B cell (primary cell): ENCODE results near the gene RAI14. TPM values are rescaled to one million over a fixed set of nuclear protein-coding genes. Genes with fewer than 3 reads are reported as not detected.

Experiments
- ATAC-seq: fragments of 200-7000 bp; cut with Tn5 transposase; one replicate; pipeline ENCODE4 v1.10.0; 2021; ENCODE audit warnings: low read depth, mild to moderate bottlenecking, moderate number of reproducible peaks, moderate library complexity
- CTCF ChIA-PET: fragments of 350-600 bp; sonication (Branson Sonifier 250); formaldehyde crosslinking; loops from one replicate; lab custom pipeline; 2021; ENCODE audit warnings: antibody characterized with exemption, inconsistent platforms; lab: Charles Lee
- POLR2A ChIA-PET: fragments of 350-600 bp; sonication (Branson Sonifier 250); formaldehyde crosslinking; loops from one replicate; lab custom pipeline; 2021; ENCODE audit warnings: antibody characterized with exemption; lab: Charles Lee
- DNase-seq: peaks from one replicate; pipeline ENCODE4 v3.0.0; 2013
- H2AFZ ChIP-seq: 2 replicates; pipeline ENCODE4 v1.6.1; 2012; ENCODE audit warnings: mild to moderate bottlenecking, low read depth, low read length; ENCODE audit not compliant: insufficient read depth, poor library complexity, severe bottlenecking
- H3K27ac ChIP-seq, 2 donors: 1 replicate in 1 of 2; 2 replicates in 1 of 2; pipeline ENCODE4 v1.5.1; 2012 to 2013; ENCODE audit warnings: low read length in 2 of 2, mild to moderate bottlenecking in 2 of 2, moderate library complexity in 1 of 2
- H3K27me3 ChIP-seq, 4 experiments: fragments of 200-600 bp in 1 of 4; sonication (generic) in 1 of 4; replicated peaks in 1 of 4; 1 replicate in 2 of 4; 2 replicates in 2 of 4; pipeline versions ENCODE4 v1.6.1 to v1.7.0; 2013 to 2016; ENCODE audit warnings: low read length in 3 of 4, mild to moderate bottlenecking in 2 of 4, mixed read lengths in 1 of 4, moderate library complexity in 1 of 4; ENCODE audit not compliant: insufficient read depth in 4 of 4, control insufficient read depth in 3 of 4; ENCODE audit errors: control extremely low read depth in 1 of 4
- H3K36me3 ChIP-seq, 2 experiments: replicated peaks in 1 of 2; 1 replicate in 1 of 2; 2 replicates in 1 of 2; pipeline versions ENCODE4 v1.6.1 to v1.7.1; 2013; ENCODE audit warnings: low read length in 1 of 2; ENCODE audit not compliant: insufficient read depth in 2 of 2, control insufficient read depth in 1 of 2; ENCODE audit errors: control extremely low read depth in 1 of 2, extremely low read depth in 1 of 2
- H3K4me1 ChIP-seq, 2 donors: fragments of 200-600 bp in 1 of 2; sonication (generic) in 1 of 2; 1 replicate in 1 of 2; 2 replicates in 1 of 2; pipeline versions ENCODE4 v1.5.1 to v1.6.1; 2013 to 2017; ENCODE audit warnings: low read length in 2 of 2; ENCODE audit not compliant: control insufficient read depth in 2 of 2, insufficient read depth in 2 of 2
- H3K4me2 ChIP-seq: replicated peaks from 2 replicates; pipeline ENCODE3; 2012; ENCODE audit warnings: mild to moderate bottlenecking, low read depth, low read length; ENCODE audit not compliant: poor library complexity, severe bottlenecking
- H3K4me3 ChIP-seq, 5 experiments: fragments of 200-600 bp in 1 of 5; sonication (generic) in 1 of 5; 1 replicate in 3 of 5; 2 replicates in 2 of 5; pipeline versions ENCODE4 v1.5.1 to v1.7.0; 2011 to 2016; ENCODE audit warnings: low read length in 4 of 5, mild to moderate bottlenecking in 4 of 5, low read depth in 2 of 5, control low read depth in 1 of 5, moderate library complexity in 1 of 5; ENCODE audit not compliant: insufficient read depth in 1 of 5; ENCODE audit errors: control extremely low read depth in 1 of 5, extremely low read depth in 1 of 5
- H3K79me2 ChIP-seq: fragments of 200-600 bp; sonication (generic); one replicate; pipeline ENCODE4 v1.6.0; 2016; ENCODE audit warnings: low read length; ENCODE audit not compliant: control insufficient read depth, insufficient read depth
- H3K9ac ChIP-seq: fragments of 200-600 bp; sonication (generic); 2 replicates; pipeline ENCODE4 v1.6.1; 2017; ENCODE audit warnings: mild to moderate bottlenecking, low read length, moderate library complexity
- H3K9me3 ChIP-seq, 3 donors: one replicate each; pipeline versions ENCODE4 v1.6.1 to v1.7.1; 2013; ENCODE audit warnings: low read length in 2 of 3; ENCODE audit not compliant: control insufficient read depth in 2 of 3, insufficient read depth in 1 of 3; ENCODE audit errors: control extremely low read depth in 1 of 3
- H4K20me1 ChIP-seq: 2 replicates; pipeline ENCODE4 v1.6.0; 2012; ENCODE audit warnings: mild to moderate bottlenecking, low read length; ENCODE audit not compliant: insufficient read depth, control insufficient read depth, poor library complexity, severe bottlenecking
- H3K27ac Mint-ChIP-seq: one replicate; pipeline ENCODE4 v1.8.0; 2021; ENCODE audit warnings: mixed read lengths
- H3K27me3 Mint-ChIP-seq: one replicate; pipeline ENCODE4 v1.8.0; 2021; ENCODE audit warnings: mixed read lengths
- H3K4me1 Mint-ChIP-seq: one replicate; pipeline ENCODE4 v1.8.0; 2021; ENCODE audit warnings: mixed read lengths
- H3K4me3 Mint-ChIP-seq: one replicate; pipeline ENCODE4 v1.8.0; 2021; ENCODE audit warnings: mixed read lengths
- H3K9me3 Mint-ChIP-seq: one replicate; pipeline ENCODE4 v1.8.0; 2022; ENCODE audit warnings: mixed read lengths; ENCODE audit not compliant: insufficient read depth
- EZH2 ChIP-seq: IDR thresholded peaks from 2 replicates; pipeline ENCODE4 v1.6.1; 2012; ENCODE audit warnings: borderline replicate concordance, low read depth, mild to moderate bottlenecking, moderate library complexity, low read length; ENCODE audit not compliant: insufficient read depth, poor library complexity, severe bottlenecking
- WGBS: methylation state at CpG from one replicate; pipeline ENCODE4 v1.1.5; 2013; ENCODE audit warnings: missing lambda C conversion rate; ENCODE audit not compliant: insufficient coverage; 5-methylcytosine and 5-hydroxymethylcytosine counted together
- intact Hi-C: fragments of 100-400 bp; cut with micrococcal nuclease; formaldehyde crosslinking; loops from one replicate; pipeline ENCODE4 v1.10.0; 2022
- polyA plus RNA-seq: library from polyadenylated mRNA; depleted of rRNA; stranded (reverse); fragments of >200 nt; gene quantifications from 2 replicates; pipeline ENCODE4 v1.2.3, GENCODE V29; 2012
- total RNA-seq, 2 donors: library from RNA; stranded (reverse); fragments of 120-200 nt in 1 of 2; gene quantifications; 1 replicate in 1 of 2; 2 replicates in 1 of 2; pipeline versions ENCODE4 v1.2.3 to v1.2.4, GENCODE V29; 2013 to 2022
- TF ChIP-seq, protein P1 (sequence below): fragments of 200-600 bp; IDR thresholded peaks from one replicate; pipeline ENCODE4 v1.8.0; 2022; ENCODE audit warnings: antibody characterized with exemption, mild to moderate bottlenecking

Gene RAI14
- total and polyA plus RNA-seq, 2 donors (not counting 1 experiment from before 2014, with no cell fraction given): 0.55 to 1.9 TPM

DNA sequence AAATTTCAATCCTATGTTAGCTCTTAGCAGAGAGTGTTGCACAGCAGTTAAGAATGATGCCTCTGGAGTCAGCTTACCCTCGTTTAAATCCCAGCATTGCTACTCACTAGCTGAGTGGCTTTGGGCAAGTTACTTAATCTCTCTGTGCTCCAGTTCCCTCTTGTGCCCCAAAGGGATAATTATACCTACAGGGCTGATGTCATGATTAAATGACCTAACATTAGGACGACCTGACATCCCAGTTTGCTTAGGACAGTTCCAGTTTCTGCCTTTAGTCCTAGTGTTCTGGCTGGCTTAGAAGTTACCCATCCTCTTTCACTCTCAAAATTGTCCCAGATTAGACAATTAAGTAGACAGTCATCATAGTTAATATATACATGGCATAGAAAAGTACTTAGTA is 4.3 kb upstream of the RAI14 start:
- Mint-ChIP-seq H3K9me3 (no peaks in the 10 kb centered on the region), H3K4me1 (peaks cover 13% of the 10 kb centered on the region), H3K4me3 (no peak overlapping the region), H3K27ac (no peak overlapping the region), H3K27me3 (peaks cover 47% of the 10 kb centered on the region)
- 67% methylated on average over 1 of the region's 2 CpGs for WGBS
- no peaks in the 10 kb centered on the region for H3K79me2 ChIP-seq
- H3K9ac ChIP-seq: no peak overlapping the region
- peaks cover 0 to 8% (median 3%) of the 10 kb centered on the region in 4 experiments for H3K27me3 ChIP-seq
- DNase-seq (no peak), ATAC-seq (no peak)
- intact Hi-C loops: loop anchor here (10.0 kb wide), 1 partner anchor 243 kb away; no protein-coding TSS in a partner anchor
- CTCF ChIA-PET: no interaction called here
- no peak overlapping the region for H3K27ac ChIP-seq
- no peaks in the 10 kb centered on the region for H3K9me3 ChIP-seq
- no peaks in the 10 kb centered on the region for H4K20me1 ChIP-seq
- no peaks in the 10 kb centered on the region for H3K36me3 ChIP-seq
- no peak for TF ChIP-seq EZH2
- TF ChIP-seq, protein P1, sequence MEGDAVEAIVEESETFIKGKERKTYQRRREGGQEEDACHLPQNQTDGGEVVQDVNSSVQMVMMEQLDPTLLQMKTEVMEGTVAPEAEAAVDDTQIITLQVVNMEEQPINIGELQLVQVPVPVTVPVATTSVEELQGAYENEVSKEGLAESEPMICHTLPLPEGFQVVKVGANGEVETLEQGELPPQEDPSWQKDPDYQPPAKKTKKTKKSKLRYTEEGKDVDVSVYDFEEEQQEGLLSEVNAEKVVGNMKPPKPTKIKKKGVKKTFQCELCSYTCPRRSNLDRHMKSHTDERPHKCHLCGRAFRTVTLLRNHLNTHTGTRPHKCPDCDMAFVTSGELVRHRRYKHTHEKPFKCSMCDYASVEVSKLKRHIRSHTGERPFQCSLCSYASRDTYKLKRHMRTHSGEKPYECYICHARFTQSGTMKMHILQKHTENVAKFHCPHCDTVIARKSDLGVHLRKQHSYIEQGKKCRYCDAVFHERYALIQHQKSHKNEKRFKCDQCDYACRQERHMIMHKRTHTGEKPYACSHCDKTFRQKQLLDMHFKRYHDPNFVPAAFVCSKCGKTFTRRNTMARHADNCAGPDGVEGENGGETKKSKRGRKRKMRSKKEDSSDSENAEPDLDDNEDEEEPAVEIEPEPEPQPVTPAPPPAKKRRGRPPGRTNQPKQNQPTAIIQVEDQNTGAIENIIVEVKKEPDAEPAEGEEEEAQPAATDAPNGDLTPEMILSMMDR: no peak
- H3K4me3 ChIP-seq: no peak overlapping the region
- no peak overlapping the region for H2AFZ ChIP-seq
- POLR2A ChIA-PET: no interaction called here
- peaks cover 4 to 9% of the 10 kb centered on the region in 2 donors for H3K4me1 ChIP-seq
- no peak overlapping the region for H3K4me2 ChIP-seq

DNA sequence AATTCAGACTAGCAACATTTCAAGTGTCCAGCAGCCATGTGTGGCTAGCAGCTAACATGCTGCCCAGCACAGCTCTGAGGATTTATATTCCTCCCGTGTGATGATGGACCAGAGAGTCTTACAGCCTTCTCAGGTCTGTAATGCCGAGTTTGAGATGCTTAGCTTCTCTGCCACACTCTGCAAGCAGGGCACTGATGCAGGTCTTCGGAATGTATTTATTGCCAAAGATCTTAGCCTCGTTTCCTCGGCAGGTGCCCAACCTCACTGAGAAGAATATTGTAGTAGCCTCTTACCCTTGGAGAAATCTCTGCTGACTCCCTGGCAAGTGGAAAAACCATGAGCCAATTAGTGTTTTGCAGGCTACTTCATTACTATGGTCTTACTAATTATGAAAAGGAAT is 3.7 kb upstream of the RAI14 start:
- ChIA-PET CTCF (no interaction called here), POLR2A (no interaction called here)
- no peak overlapping the region for H3K27ac Mint-ChIP-seq
- no peak overlapping the region for H3K4me3 Mint-ChIP-seq
- Histone ChIP-seq H3K4me2 (no peak overlapping the region), H4K20me1 (no peaks in the 10 kb centered on the region), H3K4me1 (peaks cover 11 to 15% of the 10 kb centered on the region in 2 donors), H3K79me2 (no peaks in the 10 kb centered on the region), H3K27ac (no peak overlapping the region), H3K9me3 (peaks cover 0 to 3% (median 0%) of the 10 kb centered on the region in 3 donors), H3K27me3 (peaks cover 0 to 15% (median 7%) of the 10 kb centered on the region in 4 experiments), H3K9ac (no peak overlapping the region), H3K4me3 (no peak overlapping the region), H3K36me3 (no peaks in the 10 kb centered on the region), H2AFZ (no peak overlapping the region)
- DNase-seq: no peak
- 85% methylated on average over 5 of the region's 5 CpGs for WGBS
- H3K27me3 Mint-ChIP-seq: peaks cover 48% of the 10 kb centered on the region
- ATAC-seq: no peak
- H3K4me1 Mint-ChIP-seq: peaks cover 17% of the 10 kb centered on the region
- no peak for TF ChIP-seq EZH2
- TF ChIP-seq, protein P1: no peak
- intact Hi-C loops: loop anchor here (10.0 kb wide), 1 partner anchor 242 kb away; no protein-coding TSS in a partner anchor
- no peaks in the 10 kb centered on the region for H3K9me3 Mint-ChIP-seq
